A549 (cell line): Measurements from ENCODE around the gene DDX59. TPM values are rescaled to one million over a fixed set of nuclear protein-coding genes. Genes with fewer than 3 reads are reported as not detected.

Experiments
- CBX2 ChIP-seq: fragments of 200-600 bp; sonication (generic); IDR thresholded peaks from 2 replicates; pipeline ENCODE4 v1.6.1; 2016; ENCODE audit warnings: low read depth, mild to moderate bottlenecking, borderline replicate concordance
- EHMT2 ChIP-seq: fragments of 200-600 bp; sonication (generic); IDR thresholded peaks from 2 replicates; pipeline ENCODE4 v1.6.1; 2016; ENCODE audit warnings: antibody characterized with exemption, low read depth, mild to moderate bottlenecking, moderate library complexity
- HEYL ChIP-seq: fragments of 250-450 bp; sonication (Bioruptor Pico); IDR thresholded peaks from 2 replicates; pipeline ENCODE4 v1.8.0; 2021; ENCODE audit warnings: mild to moderate bottlenecking, moderate library complexity
- HMGXB4 ChIP-seq: fragments of 250-450 bp; sonication (Bioruptor Pico); IDR thresholded peaks from 2 replicates; pipeline ENCODE4 v1.5.0; 2021; ENCODE audit warnings: mild to moderate bottlenecking, moderate library complexity, borderline replicate concordance
- HOXB5 ChIP-seq: fragments of 250-450 bp; sonication (Bioruptor Pico); IDR thresholded peaks from 2 replicates; pipeline ENCODE4 v1.5.0; 2020; ENCODE audit warnings: mild to moderate bottlenecking, moderate library complexity
- JUNB ChIP-seq: fragments of >200 bp; sonication (Bioruptor Twin); formaldehyde crosslinking; IDR thresholded peaks from 2 replicates; pipeline ENCODE4 v1.6.1; 2016
- MAFK ChIP-seq: fragments of 450-650 bp; IDR thresholded peaks from 2 replicates; pipeline ENCODE4 v1.6.1; 2014; ENCODE audit not compliant: partially characterized antibody
- NPAS2 ChIP-seq: fragments of 250-450 bp; sonication (Bioruptor Pico); IDR thresholded peaks from 2 replicates; pipeline ENCODE4 v1.8.0; 2022; ENCODE audit warnings: mild to moderate bottlenecking, moderate library complexity, borderline replicate concordance
- PHF8 ChIP-seq: fragments of 200-600 bp; sonication (generic); IDR thresholded peaks from 2 replicates; pipeline ENCODE4 v1.6.1; 2016; ENCODE audit warnings: low read depth, mild to moderate bottlenecking, antibody characterized with exemption, moderate library complexity, borderline replicate concordance
- POLR2A ChIP-seq: IDR thresholded peaks from 2 replicates; pipeline ENCODE4 v1.6.1; 2012; ENCODE audit warnings: mild to moderate bottlenecking, low read length
- RCOR1 ChIP-seq: fragments of 150-350 bp; IDR thresholded peaks from 2 replicates; pipeline ENCODE4 v1.6.1; 2014; ENCODE audit warnings: antibody characterized with exemption, low read length, low read depth
- REST ChIP-seq: fragments of 200-600 bp; sonication (generic); IDR thresholded peaks from 2 replicates; pipeline ENCODE4 v1.6.1; 2016; ENCODE audit warnings: antibody characterized with exemption, mild to moderate bottlenecking, moderate library complexity
- RFX5 ChIP-seq: fragments of 450-650 bp; IDR thresholded peaks from 2 replicates; pipeline ENCODE4 v1.7.1; 2014; ENCODE audit warnings: antibody characterized with exemption, mild to moderate bottlenecking, moderate library complexity
- RNF2 ChIP-seq: fragments of 200-600 bp; sonication (generic); IDR thresholded peaks from 2 replicates; pipeline ENCODE4 v1.6.1; 2016; ENCODE audit warnings: low read depth, mild to moderate bottlenecking, antibody characterized with exemption, moderate library complexity, borderline replicate concordance
- SMC3 ChIP-seq: fragments of >200 bp; sonication (Bioruptor Twin); formaldehyde crosslinking; IDR thresholded peaks from 3 replicates; pipeline ENCODE4 v1.6.1; 2018; ENCODE audit warnings: inconsistent platforms
- SREBF2 ChIP-seq: fragments of 450-650 bp; IDR thresholded peaks from 2 replicates; pipeline ENCODE4 v1.6.1; 2014; ENCODE audit warnings: mild to moderate bottlenecking, moderate library complexity
- TP53 ChIP-seq: fragments of 250-450 bp; sonication (Bioruptor Pico); IDR thresholded peaks from 2 replicates; pipeline ENCODE4 v1.5.0; 2021; ENCODE audit warnings: mild to moderate bottlenecking, moderate library complexity
- ZC3H11A ChIP-seq: fragments of 450-650 bp; IDR thresholded peaks from 2 replicates; pipeline ENCODE4 v1.6.1; 2014; ENCODE audit warnings: antibody characterized with exemption, mild to moderate bottlenecking
- polyA plus RNA-seq, 4 experiments: library from polyadenylated mRNA; depleted of rRNA in 3 of 4; stranded (reverse); fragments of >200 nt; fragmentation: RNase III in 1 of 4; extraction: RNeasy Plus Mini Kit Qiagen cat#74134 plus additional on column Dnase treatment in 1 of 4; gene quantifications; 2 replicates in 3 of 4; 3 replicates in 1 of 4; pipeline ENCODE4 v1.2.3, GENCODE V29; 2011 to 2017
- TF ChIP-seq, protein P1 (sequence below): IDR thresholded peaks from 2 replicates; pipeline ENCODE4 v1.6.1; 2012; ENCODE audit warnings: low read depth, borderline replicate concordance
- TF ChIP-seq, protein P2 (sequence below): fragments of 450-650 bp; IDR thresholded peaks from 2 replicates; pipeline ENCODE4 v1.6.1; 2014; ENCODE audit warnings: antibody characterized with exemption
- TF ChIP-seq, protein P3 (sequence below): fragments of >200 bp; sonication (Bioruptor Twin); formaldehyde crosslinking; IDR thresholded peaks from 3 replicates; pipeline ENCODE4 v1.6.1; 2016

The DDX59 gene
- polyA plus RNA-seq, 2 of the 4 experiments (the other 2 are of a cell fraction) = 16.6 to 42.9 TPM

- TF ChIP-seq SREBF2 = no peak
- no peak for TF ChIP-seq REST
- no peak for TF ChIP-seq EHMT2
- TF ChIP-seq HOXB5 = no peak
- peak; percentile 92; the same call in 1 of the 2 replicates for TF ChIP-seq HMGXB4
- no peak for TF ChIP-seq RNF2
- no peak for TF ChIP-seq MAFK
- TF ChIP-seq, protein P1, sequence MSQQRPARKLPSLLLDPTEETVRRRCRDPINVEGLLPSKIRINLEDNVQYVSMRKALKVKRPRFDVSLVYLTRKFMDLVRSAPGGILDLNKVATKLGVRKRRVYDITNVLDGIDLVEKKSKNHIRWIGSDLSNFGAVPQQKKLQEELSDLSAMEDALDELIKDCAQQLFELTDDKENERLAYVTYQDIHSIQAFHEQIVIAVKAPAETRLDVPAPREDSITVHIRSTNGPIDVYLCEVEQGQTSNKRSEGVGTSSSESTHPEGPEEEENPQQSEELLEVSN = no peak
- no peak for TF ChIP-seq NPAS2
- TF ChIP-seq, protein P2, sequence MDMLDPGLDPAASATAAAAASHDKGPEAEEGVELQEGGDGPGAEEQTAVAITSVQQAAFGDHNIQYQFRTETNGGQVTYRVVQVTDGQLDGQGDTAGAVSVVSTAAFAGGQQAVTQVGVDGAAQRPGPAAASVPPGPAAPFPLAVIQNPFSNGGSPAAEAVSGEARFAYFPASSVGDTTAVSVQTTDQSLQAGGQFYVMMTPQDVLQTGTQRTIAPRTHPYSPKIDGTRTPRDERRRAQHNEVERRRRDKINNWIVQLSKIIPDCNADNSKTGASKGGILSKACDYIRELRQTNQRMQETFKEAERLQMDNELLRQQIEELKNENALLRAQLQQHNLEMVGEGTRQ = no peak
- TF ChIP-seq, protein P3, sequence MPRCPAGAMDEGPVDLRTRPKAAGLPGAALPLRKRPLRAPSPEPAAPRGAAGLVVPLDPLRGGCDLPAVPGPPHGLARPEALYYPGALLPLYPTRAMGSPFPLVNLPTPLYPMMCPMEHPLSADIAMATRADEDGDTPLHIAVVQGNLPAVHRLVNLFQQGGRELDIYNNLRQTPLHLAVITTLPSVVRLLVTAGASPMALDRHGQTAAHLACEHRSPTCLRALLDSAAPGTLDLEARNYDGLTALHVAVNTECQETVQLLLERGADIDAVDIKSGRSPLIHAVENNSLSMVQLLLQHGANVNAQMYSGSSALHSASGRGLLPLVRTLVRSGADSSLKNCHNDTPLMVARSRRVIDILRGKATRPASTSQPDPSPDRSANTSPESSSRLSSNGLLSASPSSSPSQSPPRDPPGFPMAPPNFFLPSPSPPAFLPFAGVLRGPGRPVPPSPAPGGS = peak; percentile 58; the same call in 2 of the 3 replicates
- TF ChIP-seq RCOR1 = no peak
- TF ChIP-seq RFX5 = peak; percentile 50; the same call in 1 of the 2 replicates
- TF ChIP-seq HEYL (CRISPR knock-in tag) = no peak
- TF ChIP-seq PHF8 = peak; percentile 99
- no peak for TF ChIP-seq SMC3
- no peak for TF ChIP-seq ZC3H11A
- TF ChIP-seq TP53 = 0 out of 2 replicates have a peak, but pooled peaks have one; percentile 27
- TF ChIP-seq CBX2 = no peak
- peak; percentile 46; the same call in 1 of the 2 replicates for TF ChIP-seq POLR2A
- no peak for TF ChIP-seq JUNB
Observed at GRCh38 chr1:200669314-200670241, at the start of gene DDX59 (continued).
